LNCAP (cell line): ENCODE measurements around the gene C12orf43.

Experiments
- CTCF ChIP-seq: fragments of 450-650 bp; IDR thresholded peaks from 2 replicates; pipeline ENCODE4 v1.5.1; 2017; ENCODE audit warnings: mild to moderate bottlenecking

The C12orf43 gene

GRCh38 chr12:121001060-121001459, 15.2 kb downstream of the C12orf43 start:
- TF ChIP-seq CTCF: no peak

GRCh38 chr12:121000530-121000929, 15.8 kb downstream of the C12orf43 start:
- TF ChIP-seq CTCF: no peak

GRCh38 chr12:120999191-121000120, 16.8 kb downstream of the C12orf43 start:
- no peak for TF ChIP-seq CTCF

- TF ChIP-seq CTCF: no peak
These were observed 17.9 kb downstream of the C12orf43 start for GRCh38 chr12:120998435-120998834.

GRCh38 chr12:120997448-120997847, 18.8 kb downstream of the C12orf43 start:
- no peak for TF ChIP-seq CTCF

GRCh38 chr12:120996133-120996746, 20.0 kb downstream of the C12orf43 start:
- no peak for TF ChIP-seq CTCF

GRCh38 chr12:120994589-120995337, 21.5 kb downstream of the C12orf43 start:
- no peak for TF ChIP-seq CTCF
